GM12878 (cell line): Measurements from ENCODE around the gene UPK1B. TPM values are rescaled to one million over a fixed set of nuclear protein-coding genes. Genes with fewer than 3 reads are reported as not detected.

ENCODE experiments used
- ATAC-seq: fragments of 200-7000 bp; cut with Tn5 transposase; 3 replicates; pipeline ENCODE4 v1.9.1; 2020; ENCODE audit warnings: mild to moderate bottlenecking, moderate library complexity
- BruUV-seq: library from RNA; stranded (reverse); fragments of 400-500 nt; replicated peaks from 2 replicates; lab custom pipeline; 2021; lab: Mats Ljungman, UMichigan
- CTCF ChIA-PET: fragments of 300-600 bp; sonication (Branson Sonifier 250); formaldehyde crosslinking; extraction: SDS; loops from one replicate; lab custom pipeline; 2021; ENCODE audit warnings: inconsistent platforms; lab: Yijun Ruan, JAX
- POLR2A ChIA-PET: fragments of 350-600 bp; formaldehyde crosslinking; extraction: SDS; loops from one replicate; lab custom pipeline; 2021; ENCODE audit warnings: inconsistent platforms; lab: Charles Lee
- RAD21 ChIA-PET: fragments of 300-600 bp; sonication (Branson Sonifier 250); formaldehyde crosslinking; loops from one replicate; lab custom pipeline; 2023; ENCODE audit warnings: antibody characterized with exemption; ENCODE audit not compliant: unreplicated experiment; lab: Charles Lee
- SMC1A ChIA-PET: fragments of 300-600 bp; sonication (Branson Sonifier 250); formaldehyde crosslinking; loops from one replicate; lab custom pipeline; 2023; ENCODE audit not compliant: unreplicated experiment, uncharacterized antibody; lab: Charles Lee
- DNase-seq: peaks from one replicate; pipeline ENCODE4 v3.0.0-alpha.2; 2011; ENCODE audit warnings: low read depth, low spot score
- FAIRE-seq: peaks from 3 replicates; lab custom pipeline; 2011; peaks lifted over from hg19 to GRCh38; lab: Jason Lieb, UNC
- H2AFZ ChIP-seq: 2 replicates; pipeline ENCODE4 v1.6.0; 2011; ENCODE audit warnings: low read depth, low read length, control low read depth; ENCODE audit not compliant: control insufficient read depth
- H3K27ac ChIP-seq: 2 replicates; pipeline ENCODE4 v1.5.1; 2011; ENCODE audit warnings: control low read depth; ENCODE audit not compliant: control insufficient read depth, insufficient read depth
- H3K27me3 ChIP-seq, 2 experiments: replicated peaks in 1 of 2; 2 replicates each; pipeline versions ENCODE4 v1.6.0 to v1.6.1; 2011; ENCODE audit warnings: low read length in 1 of 2; ENCODE audit not compliant: control insufficient read depth in 2 of 2, insufficient read depth in 2 of 2
- H3K36me3 ChIP-seq, 2 experiments: 2 replicates each; pipeline ENCODE4 v1.5.1; 2011; ENCODE audit warnings: low read length in 1 of 2; ENCODE audit not compliant: control insufficient read depth in 2 of 2, insufficient read depth in 2 of 2
- H3K4me1 ChIP-seq: 2 replicates; pipeline ENCODE4 v1.6.1; 2011; ENCODE audit warnings: mild to moderate bottlenecking, low read length, moderate library complexity, mixed read lengths; ENCODE audit not compliant: control insufficient read depth, insufficient read depth
- H3K4me2 ChIP-seq: 2 replicates; pipeline ENCODE4 v1.6.0; 2011; ENCODE audit warnings: control low read depth; ENCODE audit not compliant: control insufficient read depth, insufficient read depth
- H3K4me3 ChIP-seq: fragments of 200-600 bp; sonication (generic); 2 replicates; pipeline ENCODE4 v1.5.1; 2016
- H3K79me2 ChIP-seq: 2 replicates; pipeline ENCODE4 v1.6.0; 2011; ENCODE audit warnings: low read length; ENCODE audit not compliant: control insufficient read depth, insufficient read depth
- H3K9ac ChIP-seq: 2 replicates; pipeline ENCODE4 v1.8.0; 2011; ENCODE audit warnings: low read length, control low read depth, mixed read lengths; ENCODE audit not compliant: control insufficient read depth, insufficient read depth
- H3K9me3 ChIP-seq: replicated peaks from 3 replicates; pipeline ENCODE4 v1.5.1; 2011; ENCODE audit warnings: mild to moderate bottlenecking, low read length; ENCODE audit not compliant: control insufficient read depth, insufficient read depth
- H4K20me1 ChIP-seq: 2 replicates; pipeline ENCODE4 v1.6.0; 2011; ENCODE audit not compliant: control insufficient read depth, insufficient read depth
- CHD4 ChIP-seq: fragments of 200-600 bp; sonication (generic); IDR thresholded peaks from 2 replicates; pipeline ENCODE4 v1.6.1; 2016; ENCODE audit warnings: mild to moderate bottlenecking
- ETV6 ChIP-seq, 2 experiments: fragments of 450-650 bp in 1 of 2; IDR thresholded peaks in 1 of 2; conservative IDR thresholded peaks in 1 of 2; 2 replicates each; pipeline ENCODE4 v1.6.1; 2014; ENCODE audit warnings: antibody characterized with exemption in 1 of 2, borderline replicate concordance in 1 of 2, low read depth in 1 of 2, mild to moderate bottlenecking in 1 of 2, moderate library complexity in 1 of 2
- HDGF ChIP-seq: fragments of 450-650 bp; IDR thresholded peaks from 2 replicates; pipeline ENCODE4 v1.6.1; 2016; ENCODE audit warnings: antibody characterized with exemption
- MLLT1 ChIP-seq: fragments of 450-650 bp; IDR thresholded peaks from 2 replicates; pipeline ENCODE4 v1.6.1; 2016; ENCODE audit warnings: mild to moderate bottlenecking
- POLR2AphosphoS5 ChIP-seq: IDR thresholded peaks from 2 replicates; pipeline ENCODE4 v1.6.1; 2011; ENCODE audit warnings: mild to moderate bottlenecking, low read length, inconsistent platforms
- POU2F2 ChIP-seq: IDR thresholded peaks from 3 replicates; pipeline ENCODE4 v1.6.1; 2011; ENCODE audit warnings: low read depth, mild to moderate bottlenecking, low read length, borderline replicate concordance
- SP1 ChIP-seq: IDR thresholded peaks from one replicate; pipeline ENCODE4 v1.6.1; 2011; ENCODE audit warnings: low read depth, low read length
- SPI1 ChIP-seq: IDR thresholded peaks from 2 replicates; pipeline ENCODE4 v1.6.1; 2011; ENCODE audit warnings: low read depth, mild to moderate bottlenecking, low read length, moderate library complexity, borderline replicate concordance; ENCODE audit not compliant: insufficient read depth
- TBL1XR1 ChIP-seq: IDR thresholded peaks from 2 replicates; pipeline ENCODE4 v1.6.1; 2012; ENCODE audit warnings: low read depth, low read length, improper control_type of control experiment
- USF2 ChIP-seq: IDR thresholded peaks from 2 replicates; pipeline ENCODE4 v1.6.1; 2011; ENCODE audit warnings: low read depth, low read length, improper control_type of control experiment, borderline replicate concordance
- ZBED1 ChIP-seq: IDR thresholded peaks from 2 replicates; pipeline ENCODE4 v1.6.1; 2016; ENCODE audit warnings: borderline replicate concordance
- ZBTB33 ChIP-seq: fragments of 450-650 bp; IDR thresholded peaks from 2 replicates; pipeline ENCODE4 v1.6.1; 2017; ENCODE audit warnings: mild to moderate bottlenecking
- ZNF384 ChIP-seq: IDR thresholded peaks from 2 replicates; pipeline ENCODE4 v1.6.1; 2012; ENCODE audit warnings: low read depth, mild to moderate bottlenecking, low read length, improper control_type of control experiment, borderline replicate concordance
- WGBS: methylation state at CpG from one replicate; pipeline ENCODE4 v1.1.6; 2016; ENCODE audit warnings: low lambda C conversion rate; ENCODE audit not compliant: insufficient replicate concordance, insufficient coverage; ENCODE audit errors: missing lambda C conversion rate; 5-methylcytosine and 5-hydroxymethylcytosine counted together
- in situ Hi-C: fragments of 300-500 bp; cut with MboI; formaldehyde crosslinking; loops from 9 replicates; pipeline ENCODE4 v1.14.3; 2018; ENCODE audit warnings: mixed read lengths
- intact Hi-C: fragments of 100-400 bp; cut with micrococcal nuclease; formaldehyde crosslinking; loops from one replicate; pipeline ENCODE4 v1.14.2; 2022; ENCODE audit not compliant: unreplicated experiment
- polyA plus RNA-seq, 11 experiments: library from polyadenylated mRNA; depleted of rRNA in 4 of 11; unstranded in 6 of 11; stranded (reverse) in 5 of 11; fragments of >200 nt; fragmentation: Nextera tagmentation in 4 of 11; fragmentation: Illumina TruSeq in 1 of 11; extraction: Ambion mirVana in 4 of 11; extraction: Trizol in 1 of 11; gene quantifications; 1 replicate in 1 of 11; 2 replicates in 10 of 11; pipeline versions ENCODE4 v1.2.1 to v1.2.3, GENCODE V29; 2011 to 2016; ENCODE audit warnings: inconsistent platforms in 2 of 11, missing spikeins in 2 of 11, low read depth in 1 of 11
- total RNA-seq, 4 experiments: library from RNA; depleted of rRNA in 3 of 4; stranded (reverse); fragments of >200 nt in 3 of 4; fragmentation: Illumina TruSeq in 1 of 4; extraction: Trizol in 1 of 4; gene quantifications; 2 replicates each; pipeline versions ENCODE4 v1.2.1 to v1.2.3, GENCODE V29; 2013 to 2021

UPK1B gene
- total and polyA plus RNA-seq, 10 of the 15 experiments (the other 5 are each of a cell fraction or from before 2014, with no cell fraction given) = not detected

- no peak overlapping the region for H3K27ac ChIP-seq
- ChIA-PET POLR2A (no interaction called here), CTCF (no interaction called here), SMC1A (no interaction called here), RAD21 (interaction anchor here (0.7 kb wide), 1 partner anchor 101 kb away, joined by 4 read pairs; no protein-coding TSS in a partner anchor)
- H3K9ac ChIP-seq = no peak overlapping the region
- WGBS = 72% methylated on average over 5 of the region's 5 CpGs
- DNase-seq = no peak
- intact Hi-C loops = no loop called here
- ATAC-seq = no peak
- H3K79me2 ChIP-seq = no peaks in the 10 kb centered on the region
- no peaks in the 10 kb centered on the region; the same call in 2 of the 3 replicates for H3K9me3 ChIP-seq
- no peak for TF ChIP-seq CHD4
- H3K36me3 ChIP-seq = no peaks in the 10 kb centered on the region
- no TSS peak for BruUV-seq
- in situ Hi-C loops = loop anchor here (10.0 kb wide), 1 partner anchor 544 kb away; no protein-coding TSS in a partner anchor
- H3K27me3 ChIP-seq = no peaks in the 10 kb centered on the region
- no peak for FAIRE-seq
- H2AFZ ChIP-seq = no peak overlapping the region
- no peak overlapping the region for H3K4me3 ChIP-seq
- no peak overlapping the region for H3K4me2 ChIP-seq
- H3K4me1 ChIP-seq = no peaks in the 10 kb centered on the region
- H4K20me1 ChIP-seq = no peaks in the 10 kb centered on the region
Measured at GRCh38 chr3:119140466-119140865, 32.9 kb upstream of the UPK1B start.

GRCh38 chr3:119145128-119145499 lies 28.3 kb upstream of the UPK1B start:
- intact Hi-C loops (loop anchor here (1.0 to 5.0 kb wide), 3 partner anchors 96 to 536 kb away; no protein-coding TSS in a partner anchor), in situ Hi-C loops (loop anchor here (10.0 kb wide), 1 partner anchor 540 kb away; no protein-coding TSS in a partner anchor)
- H3K36me3 ChIP-seq = no peaks in the 10 kb centered on the region
- no TSS peak for BruUV-seq
- no peaks in the 10 kb centered on the region for H3K27me3 ChIP-seq
- no peaks in the 10 kb centered on the region for H3K4me1 ChIP-seq
- TF ChIP-seq USF2 (no peak), POU2F2 (no peak), ETV6 (conservative IDR thresholded peaks at IDR 0.05 in 1 of 2, IDR thresholded peaks at IDR 0.05 in 1 of 2; ENCODE audit: borderline replicate concordance in 1 of 2, low read depth in 1 of 2) (no peak), HDGF (no peak), SP1 (no peak), ZNF384 (no peak), ZBED1 (no peak), ZBTB33 (no peak), TBL1XR1 (no peak), POLR2AphosphoS5 (no peak), SPI1 (no peak), MLLT1 (no peak)
- H3K27ac ChIP-seq = no peak overlapping the region
- DNase-seq (no peak), ATAC-seq (peak; percentile 59), FAIRE-seq (no peak)
- ChIA-PET CTCF (interaction anchor here (0.7 to 4.5 kb wide), 5 partner anchors 9 to 536 kb away, joined by 4 to 44 read pairs (median 5); partner anchors contain the start of gene B4GALT4), POLR2A (no interaction called here), SMC1A (interaction anchor here (1.1 to 2.5 kb wide), 3 partner anchors 96 to 536 kb away, joined by 3 to 13 read pairs (median 3); partner anchors contain the start of gene B4GALT4), RAD21 (interaction anchor here (4.5 kb wide), 1 partner anchor 96 kb away, joined by 36 read pairs; the partner anchor contains the start of gene B4GALT4)
- H3K9me3 ChIP-seq = no peaks in the 10 kb centered on the region
- no peak overlapping the region for H2AFZ ChIP-seq
- H3K4me2 ChIP-seq = no peak overlapping the region
- no peak overlapping the region for H3K4me3 ChIP-seq
- no peaks in the 10 kb centered on the region for H3K79me2 ChIP-seq
- no peak overlapping the region for H3K9ac ChIP-seq
- no peaks in the 10 kb centered on the region for H4K20me1 ChIP-seq
